ENCODE measurements around the gene ARFGAP1.
"Not testable (repeated sequence)": the region's sequence is repeated elsewhere in the genome, so short reads cannot be mapped to it uniquely, and the experiment has no call there.

ARFGAP1 gene

GRCh38 chr20:63329331-63330083 lies 56.9 kb downstream of the ARFGAP1 start:
- FAIRE-seq, result no peak
- no peak for DNase-seq (ENCODE audit: insufficient read length, low spot score)

DNA sequence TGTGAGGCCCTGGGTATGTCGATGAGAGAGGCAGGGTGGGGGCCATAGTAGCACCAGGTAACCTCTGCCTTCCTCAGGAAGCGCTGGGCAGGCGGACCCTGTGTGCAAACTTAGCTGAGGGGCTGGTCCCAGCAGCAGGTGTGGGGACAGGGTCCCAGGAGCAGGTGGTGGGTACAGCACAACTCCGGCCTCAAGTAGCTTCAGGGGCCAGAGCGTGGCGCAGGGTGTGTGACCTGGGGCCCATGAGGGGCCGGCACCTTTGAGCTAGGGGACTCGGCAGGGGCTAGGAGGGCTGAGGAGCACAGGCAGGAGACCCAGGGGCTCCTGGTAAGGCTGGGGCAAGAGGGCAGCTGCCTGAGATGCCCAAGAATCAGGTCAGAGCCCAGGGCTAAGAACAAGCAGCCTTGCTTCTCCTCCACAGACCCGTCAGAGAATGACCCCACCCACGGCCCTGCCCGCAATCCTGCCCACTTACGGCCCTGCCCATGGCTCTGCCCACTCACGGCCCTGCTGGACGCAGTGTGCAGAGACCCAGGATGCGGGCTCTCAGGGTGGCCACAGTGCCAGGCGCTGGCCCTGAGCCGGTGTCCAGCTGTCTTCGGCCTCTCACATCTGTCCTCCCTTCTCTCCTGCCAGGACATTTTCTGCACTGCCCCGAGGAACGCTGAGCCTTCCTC lies 57.6 kb downstream of the ARFGAP1 start:
- FAIRE-seq (no peak), DNase-seq (ENCODE audit: insufficient read length, low spot score) (no peak)

DNA sequence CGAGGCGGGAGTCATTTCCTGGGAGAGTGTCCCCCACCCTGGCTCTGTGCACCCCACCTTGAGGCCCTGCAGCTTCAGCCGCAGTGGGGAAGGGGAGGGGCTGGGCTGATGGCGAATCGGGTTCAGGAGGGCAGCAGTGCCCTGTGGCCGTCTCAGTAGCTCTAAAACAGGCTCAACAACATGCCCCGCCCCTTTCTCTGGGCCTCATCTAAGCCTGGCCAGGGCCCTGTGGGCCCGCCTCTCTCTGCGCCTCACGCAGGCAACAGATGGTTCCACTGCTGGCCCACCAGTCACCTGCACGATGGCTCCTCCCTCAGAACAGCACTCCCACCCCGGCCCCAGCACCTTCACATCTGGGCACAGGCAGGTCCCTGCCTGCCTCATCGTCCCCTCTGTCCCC lies 58.3 kb downstream of the ARFGAP1 start:
- FAIRE-seq, result no peak
- DNase-seq (ENCODE audit: insufficient read length, low spot score), result no peak

DNA sequence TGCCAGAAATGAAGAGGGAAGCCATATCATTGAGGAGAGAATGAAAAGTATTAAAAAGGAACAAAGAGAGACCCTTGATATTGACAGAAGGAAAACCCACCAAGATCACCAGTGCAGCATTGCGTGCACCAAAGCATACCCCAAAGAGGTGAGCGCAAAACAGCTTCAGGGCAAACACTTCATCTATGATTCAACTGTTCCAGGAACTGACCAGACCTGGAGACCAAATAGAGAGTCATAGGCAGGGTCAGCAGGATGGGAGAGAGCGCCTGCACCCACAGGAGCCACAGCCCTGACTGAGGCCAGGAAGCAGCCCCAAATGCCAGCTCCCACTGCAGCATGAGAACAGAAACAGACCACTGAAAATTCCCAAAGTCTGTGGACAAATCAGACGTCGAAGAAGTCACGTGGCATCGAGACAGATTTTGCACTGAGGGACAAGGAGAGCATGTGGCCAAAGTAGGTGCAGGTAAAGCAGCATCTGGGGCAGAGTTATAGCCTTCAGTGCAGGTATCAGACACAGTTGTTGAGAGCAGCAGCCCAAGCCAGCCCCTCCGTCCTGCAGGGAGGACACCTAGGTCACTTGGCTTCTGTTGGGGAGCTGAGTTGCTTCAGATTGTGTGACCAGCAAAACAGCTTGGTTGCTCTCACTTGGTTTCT lies 59.3 kb downstream of the ARFGAP1 start:
- DNase-seq (ENCODE audit: insufficient read length, low spot score), result no peak
- FAIRE-seq, result no peak

DNA sequence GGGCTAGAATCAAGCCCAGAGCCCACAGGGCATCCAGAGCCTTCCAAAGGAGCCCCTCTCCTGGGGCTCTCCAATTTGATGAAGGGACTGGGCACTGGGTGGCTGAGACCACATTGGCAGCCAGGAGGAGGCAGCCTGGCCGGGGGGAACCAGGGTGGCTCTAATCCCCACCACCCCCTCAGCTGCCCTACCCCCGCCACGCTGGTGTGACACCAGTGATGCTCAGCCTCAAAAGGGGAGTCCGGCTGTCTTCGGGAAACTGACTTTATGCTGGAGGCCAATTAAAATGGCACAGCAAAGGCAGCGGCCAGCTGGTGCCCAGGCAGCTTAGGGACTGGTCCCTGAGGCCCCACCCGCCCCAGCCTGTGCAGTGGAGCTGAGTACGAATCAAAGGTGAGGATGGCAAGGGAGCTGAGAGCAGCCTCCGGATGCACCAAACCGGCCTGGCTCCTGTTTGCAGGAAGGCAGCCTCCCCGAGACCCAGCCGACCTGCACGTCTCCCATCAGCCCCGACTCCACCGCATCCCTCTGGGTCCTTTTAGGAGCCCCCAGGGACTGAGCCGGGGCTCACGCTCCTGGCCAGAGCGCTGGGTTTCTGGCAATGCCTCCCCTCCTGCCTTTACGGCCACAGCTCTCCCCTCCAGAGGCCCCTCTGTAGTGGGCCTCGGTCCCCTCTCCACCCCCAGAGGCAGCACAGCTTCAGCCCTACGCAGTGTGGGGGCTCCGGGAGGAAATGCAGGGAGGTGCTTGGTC lies 60.1 kb downstream of the ARFGAP1 start:
- FAIRE-seq (no peak), DNase-seq (ENCODE audit: insufficient read length, low spot score) (no peak)

- FAIRE-seq, result no peak
- DNase-seq (ENCODE audit: insufficient read length, low spot score), result no peak
Measured at GRCh38 chr20:63333241-63333836, 60.7 kb downstream of the ARFGAP1 start.

- no peak for DNase-seq (ENCODE audit: insufficient read length, low spot score)
- no peak for FAIRE-seq
Measured at GRCh38 chr20:63334356-63334755, 61.7 kb downstream of the ARFGAP1 start.

DNA sequence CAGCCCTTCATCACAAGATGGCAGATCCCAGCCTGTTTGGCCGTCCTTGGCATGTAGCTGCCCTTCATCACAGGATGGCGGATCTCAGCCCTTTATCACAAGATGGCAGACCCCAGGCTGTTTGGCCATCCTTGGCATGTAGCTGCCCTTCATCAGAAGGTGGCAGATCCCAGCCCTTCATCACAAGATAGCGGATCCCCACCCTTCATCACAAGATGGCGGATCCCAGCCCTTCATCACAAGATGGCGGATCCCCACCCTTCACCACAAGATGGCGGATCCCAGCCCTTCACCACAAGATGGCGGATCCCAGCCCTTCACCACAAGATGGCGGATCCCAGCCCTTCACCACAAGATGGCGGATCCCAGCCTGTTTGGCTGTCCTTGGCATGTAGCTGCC lies 62.4 kb downstream of the ARFGAP1 start:
- DNase-seq (ENCODE audit: insufficient read length, low spot score); FAIRE-seq: not testable (repeated sequence)

DNA sequence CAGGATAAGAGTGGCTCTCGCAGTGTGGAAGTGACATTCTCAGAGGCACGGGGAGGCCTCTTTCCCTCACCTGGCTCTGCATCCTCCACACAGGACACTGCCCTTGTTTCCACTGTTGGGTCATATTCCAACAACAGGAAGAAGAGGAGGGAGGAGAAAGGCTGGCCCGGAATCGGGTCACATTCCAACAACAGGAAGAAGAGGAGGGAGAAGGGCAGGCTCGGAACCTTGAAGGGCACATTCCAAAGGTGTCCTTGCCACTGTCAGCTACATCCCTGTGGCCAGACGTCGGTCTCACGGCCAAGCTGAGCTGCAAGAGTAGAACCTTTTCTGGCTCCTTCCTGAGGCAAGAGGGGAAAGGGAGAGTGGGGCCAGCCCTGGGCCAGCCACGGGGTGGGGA lies 63.1 kb downstream of the ARFGAP1 start:
- DNase-seq (ENCODE audit: insufficient read length, low spot score), result no peak
- no peak for FAIRE-seq

- DNase-seq (ENCODE audit: insufficient read length, low spot score) (no peak), FAIRE-seq (no peak)
Measured at GRCh38 chr20:63336232-63336752, 63.7 kb downstream of the ARFGAP1 start.

GRCh38 chr20:63337786-63338420 lies 65.3 kb downstream of the ARFGAP1 start:
- FAIRE-seq (no peak), DNase-seq (ENCODE audit: insufficient read length, low spot score) (no peak)

Measured in GM19239 (cell line).